NB4 (cell line): Measurements from ENCODE around the gene DLX4.

Source experiments
- DNase-seq: peaks from one replicate; pipeline ENCODE4 v3.0.0; 2010; ENCODE audit warnings: low read depth
- H3K4me3 ChIP-seq: one replicate; pipeline ENCODE4 v1.5.1; 2011; ENCODE audit warnings: mild to moderate bottlenecking, low read depth, low read length, moderate library complexity
- CTCF ChIP-seq: IDR thresholded peaks from one replicate; pipeline ENCODE4 v1.5.1; 2012; ENCODE audit warnings: low read depth, low read length
- MAX ChIP-seq: IDR thresholded peaks from 2 replicates; pipeline ENCODE4 v1.6.1; 2011; ENCODE audit warnings: low read depth, low read length
- MYC ChIP-seq: IDR thresholded peaks from 2 replicates; pipeline ENCODE4 v1.6.1; 2011; ENCODE audit warnings: low read depth, low read length
- POLR2A ChIP-seq: IDR thresholded peaks from 2 replicates; pipeline ENCODE4 v1.6.1; 2011; ENCODE audit warnings: mild to moderate bottlenecking; ENCODE audit not compliant: insufficient read length; ENCODE audit errors: extremely low read depth

The DLX4 gene

GRCh38 chr17:49969134-49969759, at the start of gene DLX4:
Gene DLX4 (plus strand): TSS chr17:49969190. CDS start chr17:49969469, 279 bp downstream.
- no peak for TF ChIP-seq CTCF
- TF ChIP-seq POLR2A = no peak
- no peak for TF ChIP-seq MYC
- TF ChIP-seq MAX = no peak
- peak within 1 kb of the TSS; percentile 74 for H3K4me3 ChIP-seq
- DNase-seq = peak; percentile 39

- TF ChIP-seq MAX (no peak), POLR2A (no peak), CTCF (no peak), MYC (no peak)
- no peak overlapping the region for H3K4me3 ChIP-seq
- no peak for DNase-seq
Measured at GRCh38 chr17:49920030-49920769, 48.8 kb upstream of the DLX4 start.

GRCh38 chr17:49922095-49922494, 46.9 kb upstream of the DLX4 start:
- no peak overlapping the region for H3K4me3 ChIP-seq
- DNase-seq = no peak
- TF ChIP-seq MYC (no peak), CTCF (no peak), POLR2A (no peak), MAX (no peak)

- H3K4me3 ChIP-seq = no peak overlapping the region
- TF ChIP-seq CTCF (no peak), MYC (no peak), MAX (no peak), POLR2A (no peak)
- DNase-seq = no peak
Measured at GRCh38 chr17:49924116-49924515, 44.9 kb upstream of the DLX4 start.

- TF ChIP-seq POLR2A = no peak
- no peak for TF ChIP-seq MYC
- TF ChIP-seq CTCF = no peak
- TF ChIP-seq MAX = no peak
- no peak for DNase-seq
- no peak overlapping the region for H3K4me3 ChIP-seq
Measured at GRCh38 chr17:49924589-49924988, 44.4 kb upstream of the DLX4 start.
